PFSK-1 (cell line): Measurements from ENCODE around the gene IGSF5.

Source experiments
- FOXP2 ChIP-seq: optimal IDR thresholded peaks from 2 replicates; pipeline ENCODE3; 2011; ENCODE audit warnings: borderline replicate concordance, control low read depth, inconsistent platforms; ENCODE audit not compliant: insufficient read depth; ENCODE audit errors: extremely low read length, extremely low read depth
- POLR2AphosphoS5 ChIP-seq: IDR thresholded peaks from 2 replicates; pipeline ENCODE4 v1.6.1; 2012; ENCODE audit warnings: low read depth, mild to moderate bottlenecking, control low read depth, low read length, moderate library complexity
- SIN3A ChIP-seq: IDR thresholded peaks from 2 replicates; pipeline ENCODE4 v1.6.1; 2012; ENCODE audit warnings: mild to moderate bottlenecking, low read length, moderate library complexity, borderline replicate concordance; ENCODE audit not compliant: insufficient read depth
- TAF1 ChIP-seq: IDR thresholded peaks from 2 replicates; pipeline ENCODE4 v1.6.1; 2012; ENCODE audit warnings: low read length, control low read depth, borderline replicate concordance; ENCODE audit not compliant: insufficient read depth
- TF ChIP-seq, protein P1 (sequence below), 2 experiments: IDR thresholded peaks; 2 replicates each; pipeline versions ENCODE4 v1.6.1 to v1.8.0; 2011 to 2012; ENCODE audit warnings: low read depth in 2 of 2, low read length in 2 of 2, control low read depth in 1 of 2, inconsistent platforms in 1 of 2, mild to moderate bottlenecking in 1 of 2, moderate library complexity in 1 of 2; ENCODE audit not compliant: insufficient read depth in 1 of 2

The IGSF5 gene

DNA sequence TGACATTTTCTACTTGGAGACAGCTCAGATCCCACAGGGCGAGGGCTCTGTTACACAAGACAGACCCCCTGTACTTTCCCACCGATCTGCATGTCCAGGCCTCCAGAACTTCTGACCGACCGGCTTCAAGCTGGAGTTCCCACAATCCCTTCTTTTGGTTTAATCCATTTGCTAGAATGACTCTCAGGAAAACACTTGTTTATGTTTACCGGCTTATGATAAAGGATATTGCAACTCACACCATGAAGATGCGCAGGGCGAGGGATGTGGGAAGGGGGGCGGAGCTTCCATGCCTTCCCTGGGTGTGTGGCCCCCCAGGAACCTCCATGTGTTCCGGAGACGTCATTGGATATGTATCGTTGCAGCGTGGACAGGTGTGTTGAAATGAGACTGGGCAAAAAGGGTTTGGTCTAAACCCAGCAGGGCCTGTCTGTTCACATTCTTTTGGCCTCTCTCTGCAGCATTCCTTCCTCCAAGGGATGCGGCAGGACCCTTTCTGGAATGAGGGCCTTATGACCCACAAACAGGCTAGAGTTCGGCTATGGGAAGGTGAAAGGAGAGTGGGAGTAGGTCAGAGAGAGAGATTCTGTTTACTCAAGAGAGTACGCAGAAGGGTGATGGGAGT, 7.5 kb upstream of the IGSF5 start:
- TF ChIP-seq POLR2AphosphoS5 (no peak), SIN3A (no peak), FOXP2 (no peak), TAF1 (no peak)
- TF ChIP-seq, protein P1, sequence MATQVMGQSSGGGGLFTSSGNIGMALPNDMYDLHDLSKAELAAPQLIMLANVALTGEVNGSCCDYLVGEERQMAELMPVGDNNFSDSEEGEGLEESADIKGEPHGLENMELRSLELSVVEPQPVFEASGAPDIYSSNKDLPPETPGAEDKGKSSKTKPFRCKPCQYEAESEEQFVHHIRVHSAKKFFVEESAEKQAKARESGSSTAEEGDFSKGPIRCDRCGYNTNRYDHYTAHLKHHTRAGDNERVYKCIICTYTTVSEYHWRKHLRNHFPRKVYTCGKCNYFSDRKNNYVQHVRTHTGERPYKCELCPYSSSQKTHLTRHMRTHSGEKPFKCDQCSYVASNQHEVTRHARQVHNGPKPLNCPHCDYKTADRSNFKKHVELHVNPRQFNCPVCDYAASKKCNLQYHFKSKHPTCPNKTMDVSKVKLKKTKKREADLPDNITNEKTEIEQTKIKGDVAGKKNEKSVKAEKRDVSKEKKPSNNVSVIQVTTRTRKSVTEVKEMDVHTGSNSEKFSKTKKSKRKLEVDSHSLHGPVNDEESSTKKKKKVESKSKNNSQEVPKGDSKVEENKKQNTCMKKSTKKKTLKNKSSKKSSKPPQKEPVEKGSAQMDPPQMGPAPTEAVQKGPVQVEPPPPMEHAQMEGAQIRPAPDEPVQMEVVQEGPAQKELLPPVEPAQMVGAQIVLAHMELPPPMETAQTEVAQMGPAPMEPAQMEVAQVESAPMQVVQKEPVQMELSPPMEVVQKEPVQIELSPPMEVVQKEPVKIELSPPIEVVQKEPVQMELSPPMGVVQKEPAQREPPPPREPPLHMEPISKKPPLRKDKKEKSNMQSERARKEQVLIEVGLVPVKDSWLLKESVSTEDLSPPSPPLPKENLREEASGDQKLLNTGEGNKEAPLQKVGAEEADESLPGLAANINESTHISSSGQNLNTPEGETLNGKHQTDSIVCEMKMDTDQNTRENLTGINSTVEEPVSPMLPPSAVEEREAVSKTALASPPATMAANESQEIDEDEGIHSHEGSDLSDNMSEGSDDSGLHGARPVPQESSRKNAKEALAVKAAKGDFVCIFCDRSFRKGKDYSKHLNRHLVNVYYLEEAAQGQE (IDR thresholded peaks at IDR 0.05; ENCODE audit: insufficient read depth in 1 of 2, low read depth in 2 of 2, low read length in 2 of 2): no peak

DNA sequence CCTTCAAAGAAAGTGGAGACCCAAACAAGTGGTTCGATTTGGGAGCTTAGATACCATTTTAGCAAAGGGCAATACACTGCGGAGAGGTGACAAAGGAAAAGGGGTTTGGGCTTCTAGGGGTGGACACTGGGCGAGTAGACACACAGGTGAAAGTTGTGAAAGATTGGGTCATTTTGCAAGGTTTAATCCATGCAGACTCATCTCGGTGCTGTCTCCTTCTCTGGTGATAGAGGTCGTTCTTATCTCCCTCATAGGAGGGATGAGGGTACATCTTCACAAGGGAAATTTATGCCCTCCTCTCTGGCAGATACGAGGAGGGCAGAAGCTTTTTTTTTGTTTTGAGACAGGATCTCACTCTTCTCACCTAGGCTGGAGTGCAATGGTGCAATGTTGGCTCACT, 6.4 kb upstream of the IGSF5 start:
- TF ChIP-seq, protein P1 (IDR thresholded peaks at IDR 0.05; ENCODE audit: insufficient read depth in 1 of 2, low read depth in 2 of 2, low read length in 2 of 2): no peak
- TF ChIP-seq POLR2AphosphoS5 (no peak), SIN3A (no peak), TAF1 (no peak), FOXP2 (no peak)

DNA sequence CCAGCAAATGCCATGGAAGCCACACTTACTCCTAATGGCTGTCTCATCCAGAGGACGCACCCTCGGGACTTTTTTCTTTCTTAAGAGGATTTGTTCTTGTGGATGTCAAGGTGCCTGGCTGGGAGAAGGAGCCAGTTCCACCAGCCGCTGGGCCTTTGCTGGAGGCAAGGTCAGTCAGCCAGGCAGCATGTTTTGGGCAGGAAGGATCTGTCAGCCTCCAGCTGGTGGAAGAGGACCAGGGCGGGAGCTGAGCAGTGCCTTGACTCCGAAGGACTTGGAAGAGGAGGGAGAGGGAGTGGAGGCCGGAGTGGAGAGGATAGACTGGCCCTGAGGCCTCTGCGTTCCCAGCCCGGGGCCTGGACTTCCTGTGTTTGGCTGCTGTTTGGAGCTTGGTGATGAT, 5.7 kb downstream of the IGSF5 start:
- TF ChIP-seq TAF1 (no peak), FOXP2 (no peak), POLR2AphosphoS5 (no peak), SIN3A (no peak)
- TF ChIP-seq, protein P1 (IDR thresholded peaks at IDR 0.05; ENCODE audit: insufficient read depth in 1 of 2, low read depth in 2 of 2, low read length in 2 of 2): no peak

DNA sequence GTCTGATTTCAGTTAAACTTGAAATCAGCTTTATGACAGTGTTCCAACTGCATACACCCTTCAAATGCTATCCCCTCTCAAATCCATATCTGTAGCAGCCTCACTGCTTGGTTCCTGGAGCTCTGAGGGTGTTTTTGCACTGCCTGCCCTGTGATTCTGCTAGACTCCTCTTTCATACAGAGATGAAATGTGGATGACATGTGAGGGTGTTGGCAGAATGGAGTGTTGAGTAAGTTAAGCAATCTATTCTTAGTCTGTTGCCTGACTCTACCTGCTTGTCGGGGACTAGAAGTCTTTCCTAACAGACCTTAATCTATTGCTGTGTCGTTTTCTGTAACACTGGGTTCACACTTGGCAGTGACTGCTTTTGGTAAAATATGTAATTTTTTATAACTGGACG, 9.8 kb downstream of the IGSF5 start:
- TF ChIP-seq, protein P1 (IDR thresholded peaks at IDR 0.05; ENCODE audit: insufficient read depth in 1 of 2, low read depth in 2 of 2, low read length in 2 of 2): no peak
- TF ChIP-seq SIN3A (no peak), POLR2AphosphoS5 (no peak), TAF1 (no peak)

DNA sequence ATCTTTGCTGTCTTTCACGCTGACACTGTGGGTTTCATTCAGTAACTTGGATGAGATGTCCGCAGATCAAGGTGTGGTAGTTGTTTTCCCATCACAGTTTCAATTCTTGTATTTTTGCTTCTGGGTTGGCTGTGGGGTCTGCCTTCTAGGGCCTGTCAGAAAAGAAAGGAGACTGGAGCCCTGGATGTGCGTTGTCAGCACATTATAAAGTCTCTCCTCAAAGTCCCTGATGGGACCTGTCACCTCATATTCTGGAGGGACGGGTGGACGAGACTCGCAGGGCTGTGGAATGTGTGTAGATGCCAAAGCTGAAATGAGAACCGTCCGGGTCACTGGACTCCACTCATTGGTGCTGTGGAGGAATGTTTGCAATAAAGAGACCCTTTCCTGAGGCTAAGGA, 11.3 kb downstream of the IGSF5 start:
- TF ChIP-seq SIN3A: no peak
- TF ChIP-seq, protein P1 (IDR thresholded peaks at IDR 0.05; ENCODE audit: insufficient read depth in 1 of 2, low read depth in 2 of 2, low read length in 2 of 2): no peak
- TF ChIP-seq POLR2AphosphoS5: no peak
- TF ChIP-seq TAF1: no peak
